ENCODE measurements around the gene CCDC160.
"Not testable (repeated sequence)": the region's sequence is repeated elsewhere in the genome, so short reads cannot be mapped to it uniquely, and the experiment has no call there.

The CCDC160 gene

GRCh38 chrX:134236626-134237614 is at the start of gene CCDC160:
Gene CCDC160 (plus strand): TSS chrX:134237182. CDS start chrX:134244801, 7,619 bp downstream.
- DNase-seq (ENCODE audit: low read depth in 2 of 3, low spot score in 2 of 3) = no peak

GRCh38 chrX:134191281-134191680 is 45.7 kb upstream of the CCDC160 start:
- DNase-seq (ENCODE audit: low read depth in 2 of 3, low spot score in 2 of 3) = no peak

- no peak for DNase-seq (ENCODE audit: low read depth in 2 of 3, low spot score in 2 of 3)
Observed at GRCh38 chrX:134194915-134195314, 42.1 kb upstream of the CCDC160 start.

GRCh38 chrX:134202561-134202960 is 34.4 kb upstream of the CCDC160 start:
- DNase-seq (ENCODE audit: low read depth in 2 of 3, low spot score in 2 of 3) = no peak

GRCh38 chrX:134206221-134206620 is 30.8 kb upstream of the CCDC160 start:
- no peak for DNase-seq (ENCODE audit: low read depth in 2 of 3, low spot score in 2 of 3)

- no peak for DNase-seq (ENCODE audit: low read depth in 2 of 3, low spot score in 2 of 3)
Observed at GRCh38 chrX:134210465-134210864, 26.5 kb upstream of the CCDC160 start.

GRCh38 chrX:134235236-134235635 is 1.7 kb upstream of the CCDC160 start:
- no peak for DNase-seq (ENCODE audit: low read depth in 2 of 3, low spot score in 2 of 3)

- not testable (repeated sequence) for DNase-seq (ENCODE audit: low read depth in 2 of 3, low spot score in 2 of 3)
Observed at GRCh38 chrX:134238144-134238543, 1.2 kb downstream of the CCDC160 start.

GRCh38 chrX:134239016-134239415 is 2.0 kb downstream of the CCDC160 start:
- no peak for DNase-seq (ENCODE audit: low read depth in 2 of 3, low spot score in 2 of 3)

- no peak for DNase-seq (ENCODE audit: low read depth in 2 of 3, low spot score in 2 of 3)
Observed at GRCh38 chrX:134240209-134240608, 3.2 kb downstream of the CCDC160 start.

GRCh38 chrX:134241960-134242619 is 5.1 kb downstream of the CCDC160 start:
- DNase-seq (ENCODE audit: low read depth in 2 of 3, low spot score in 2 of 3) = no peak

GRCh38 chrX:134244043-134244442 is 7.1 kb downstream of the CCDC160 start:
- DNase-seq (ENCODE audit: low read depth in 2 of 3, low spot score in 2 of 3) = no peak

GRCh38 chrX:134246282-134246681 is 9.3 kb downstream of the CCDC160 start:
- DNase-seq (ENCODE audit: low read depth in 2 of 3, low spot score in 2 of 3) = no peak

GRCh38 chrX:134247492-134247891 is 10.5 kb downstream of the CCDC160 start:
- no peak for DNase-seq (ENCODE audit: low read depth in 2 of 3, low spot score in 2 of 3)

GRCh38 chrX:134249241-134249640 is 12.3 kb downstream of the CCDC160 start:
- DNase-seq (ENCODE audit: low read depth in 2 of 3, low spot score in 2 of 3) = no peak

- no peak for DNase-seq (ENCODE audit: low read depth in 2 of 3, low spot score in 2 of 3)
Observed at GRCh38 chrX:134251241-134251640, 14.3 kb downstream of the CCDC160 start.

- DNase-seq (ENCODE audit: low read depth in 2 of 3, low spot score in 2 of 3) = no peak
Observed at GRCh38 chrX:134254511-134254910, 17.5 kb downstream of the CCDC160 start.

- no peak for DNase-seq (ENCODE audit: low read depth in 2 of 3, low spot score in 2 of 3)
Observed at GRCh38 chrX:134255555-134255954, 18.6 kb downstream of the CCDC160 start.

GRCh38 chrX:134256684-134257083 is 19.7 kb downstream of the CCDC160 start:
- no peak for DNase-seq (ENCODE audit: low read depth in 2 of 3, low spot score in 2 of 3)

- no peak for DNase-seq (ENCODE audit: low read depth in 2 of 3, low spot score in 2 of 3)
Observed at GRCh38 chrX:134258202-134258601, 21.2 kb downstream of the CCDC160 start.

- not testable (repeated sequence) for DNase-seq (ENCODE audit: low read depth in 2 of 3, low spot score in 2 of 3)
Observed at GRCh38 chrX:134285934-134286333, 49.0 kb downstream of the CCDC160 start.

- DNase-seq (ENCODE audit: low read depth in 2 of 3, low spot score in 2 of 3) = no peak
Observed at GRCh38 chrX:134287346-134287745, 50.4 kb downstream of the CCDC160 start.
